CD4-positive, alpha-beta T cell treated with Interleukin-2 at 100 ng/mL for 4 hours (primary cell): ENCODE results near the gene SYT7.

Experiments used
- DNase-seq: peaks from one replicate; pipeline ENCODE4 v3.0.0-alpha.2; 2020; ENCODE audit warnings: low spot score

Gene SYT7

DNA sequence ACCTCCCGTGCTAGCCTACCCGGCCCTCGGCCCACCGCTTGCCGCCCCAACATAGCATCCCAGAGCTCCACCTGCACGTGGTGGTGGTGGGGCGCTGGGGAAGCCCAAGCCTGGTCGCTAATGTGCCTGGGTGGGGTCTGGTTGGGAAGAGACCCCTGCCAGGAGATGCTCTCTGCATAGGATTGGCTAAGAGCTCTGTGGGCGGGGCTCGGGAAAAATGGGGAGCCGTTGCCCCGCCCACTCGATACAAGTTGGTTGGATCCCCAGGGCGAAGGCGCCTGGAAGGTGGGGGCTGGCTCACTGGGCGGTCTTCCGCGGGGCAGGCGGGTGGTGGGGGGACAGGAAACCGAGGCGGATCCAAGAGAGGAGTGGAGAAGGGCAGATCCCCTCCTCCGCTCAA, 64.7 kb downstream of the SYT7 start:
- DNase-seq: no peak

DNA sequence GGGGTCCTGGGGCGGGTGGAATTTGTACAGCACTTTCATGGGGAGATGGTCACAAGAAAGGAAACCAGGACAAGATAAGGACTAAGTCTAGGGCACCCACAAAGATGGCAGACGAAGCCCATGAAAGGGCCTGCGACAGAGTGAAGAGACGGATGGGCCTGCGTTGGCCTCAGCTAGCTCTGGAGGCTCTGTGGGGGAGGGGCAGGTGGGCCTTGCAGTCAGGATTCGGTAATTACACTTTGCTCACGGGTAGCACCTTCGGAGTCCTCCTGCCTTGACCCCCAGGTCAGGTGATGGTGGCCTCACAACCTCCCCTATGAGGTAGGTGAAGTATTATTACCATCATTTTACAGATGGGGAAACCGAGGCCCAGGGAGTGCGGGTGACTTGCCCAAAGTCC, 65.2 kb downstream of the SYT7 start:
- no peak for DNase-seq

DNA sequence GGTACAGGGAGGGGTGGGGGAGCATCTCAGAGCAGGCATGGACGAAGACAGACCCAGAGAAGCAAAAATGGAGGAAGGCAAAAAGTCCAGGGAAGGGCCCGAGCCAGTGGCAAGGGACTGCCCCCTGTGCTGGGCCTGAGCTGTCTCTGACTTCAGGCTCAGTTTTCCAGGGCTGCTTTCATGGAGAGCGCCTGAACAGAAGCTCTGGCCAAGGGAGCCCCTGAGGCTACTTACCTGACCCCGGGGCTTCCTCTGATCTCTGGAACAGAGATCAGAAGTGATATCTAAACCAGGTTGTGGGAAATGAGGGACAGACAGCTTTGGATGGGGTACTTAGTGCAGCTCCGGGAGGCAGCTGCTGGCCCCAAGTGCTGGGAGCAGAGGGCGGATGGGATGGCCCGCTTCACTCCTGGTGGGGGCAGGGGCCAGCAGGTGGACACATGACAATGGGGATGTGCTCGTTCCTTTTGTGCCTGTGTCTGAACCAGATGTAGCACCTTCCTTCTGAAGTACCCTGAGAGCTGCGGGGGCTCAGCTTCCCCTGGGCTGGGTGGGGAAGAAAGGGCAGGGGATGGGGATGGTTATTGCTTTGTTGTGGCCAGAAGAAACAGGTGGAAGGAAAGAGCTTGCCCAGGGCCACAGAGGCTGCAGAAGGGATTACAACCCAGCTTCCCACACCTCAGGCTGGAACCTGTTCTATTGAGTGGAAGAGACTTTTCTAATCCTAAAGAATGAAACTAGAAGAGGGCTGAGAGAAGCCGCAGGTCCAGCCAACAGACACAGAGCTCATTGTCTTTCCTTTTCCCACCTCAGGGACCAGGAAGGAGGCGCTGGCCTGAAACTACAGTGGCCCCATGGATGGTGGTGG, 66.6 kb downstream of the SYT7 start:
- no peak for DNase-seq

- DNase-seq: no peak
Measured at GRCh38 chr11:61513143-61513765, 67.6 kb downstream of the SYT7 start.

DNA sequence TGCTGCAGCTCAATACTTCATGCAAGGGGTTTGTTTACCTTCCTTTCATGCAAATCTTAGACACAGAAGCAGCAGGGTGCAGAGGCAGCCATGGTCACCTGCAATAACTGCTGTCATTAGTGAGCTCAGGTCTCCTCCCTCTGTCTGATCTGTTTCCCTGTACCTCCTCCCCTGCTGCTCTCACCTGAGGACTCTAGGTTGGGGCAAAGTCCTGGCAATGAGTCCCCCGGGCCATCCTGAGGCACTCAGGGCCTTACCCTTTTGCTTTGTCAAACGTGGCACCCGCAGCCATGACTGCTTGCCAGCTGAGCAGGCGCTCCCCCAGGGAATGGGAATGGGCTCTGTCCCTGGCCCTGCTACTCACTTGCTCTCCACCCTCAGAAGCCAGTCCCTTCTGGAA, 68.4 kb downstream of the SYT7 start:
- no peak for DNase-seq

DNA sequence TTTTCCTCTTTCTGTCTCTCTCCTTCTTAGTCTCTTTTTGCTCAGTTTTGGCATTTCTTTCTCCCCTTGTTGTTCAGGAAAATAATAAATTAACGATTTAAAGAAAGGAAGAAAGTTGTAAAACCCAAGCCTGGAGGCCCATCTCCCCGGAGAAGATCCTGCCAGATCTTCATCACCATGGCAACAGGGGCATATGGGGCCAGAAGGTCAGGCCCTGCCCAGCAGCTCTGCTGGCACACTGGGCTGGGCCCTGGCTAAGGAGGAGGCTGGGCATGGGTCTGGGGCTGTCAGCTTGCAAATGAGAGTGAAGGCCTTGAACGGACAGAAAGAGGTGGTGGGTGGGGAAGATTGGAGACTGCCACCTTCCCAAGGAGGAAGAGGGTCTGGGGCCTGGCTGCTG, 69.5 kb downstream of the SYT7 start:
- DNase-seq: no peak

- no peak for DNase-seq
Measured at GRCh38 chr11:61510974-61511373, 69.9 kb downstream of the SYT7 start.

DNA sequence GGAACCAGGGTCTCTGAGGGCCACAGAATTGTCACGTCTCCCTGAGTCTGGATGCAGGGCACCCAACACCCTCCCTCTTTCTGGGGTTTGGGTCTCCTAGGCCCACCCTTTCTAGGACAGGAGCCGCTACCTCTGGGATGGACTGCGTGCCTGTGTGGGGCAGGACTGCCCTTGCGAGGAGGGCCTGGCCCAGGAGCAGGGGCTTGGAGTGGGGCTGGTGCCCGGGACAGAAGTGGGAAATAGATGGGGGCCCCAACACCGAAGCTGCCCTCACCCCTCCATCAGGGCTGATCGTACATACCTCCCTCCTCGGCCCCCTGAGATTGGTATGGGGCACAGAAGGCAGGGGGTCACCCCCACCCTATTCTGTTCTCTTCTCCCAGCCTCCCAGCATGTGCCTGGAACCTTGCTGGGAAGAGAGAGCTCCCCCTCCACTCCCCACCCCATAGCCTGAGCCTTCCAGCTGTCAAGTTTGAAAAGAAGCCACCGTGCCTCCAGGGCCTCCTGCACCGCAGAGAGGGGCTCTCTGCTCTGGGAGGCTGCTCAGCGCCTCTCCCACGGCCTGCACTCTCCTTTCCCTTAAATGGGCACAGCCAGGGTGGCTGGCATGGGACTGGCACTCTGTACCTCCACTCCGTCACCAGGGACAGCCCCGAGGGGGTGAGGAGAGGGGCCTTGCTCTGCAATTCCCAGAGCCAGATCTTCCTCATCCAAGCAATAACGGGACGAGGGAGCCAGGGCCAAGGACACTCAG, 70.5 kb downstream of the SYT7 start:
- DNase-seq: no peak

DNA sequence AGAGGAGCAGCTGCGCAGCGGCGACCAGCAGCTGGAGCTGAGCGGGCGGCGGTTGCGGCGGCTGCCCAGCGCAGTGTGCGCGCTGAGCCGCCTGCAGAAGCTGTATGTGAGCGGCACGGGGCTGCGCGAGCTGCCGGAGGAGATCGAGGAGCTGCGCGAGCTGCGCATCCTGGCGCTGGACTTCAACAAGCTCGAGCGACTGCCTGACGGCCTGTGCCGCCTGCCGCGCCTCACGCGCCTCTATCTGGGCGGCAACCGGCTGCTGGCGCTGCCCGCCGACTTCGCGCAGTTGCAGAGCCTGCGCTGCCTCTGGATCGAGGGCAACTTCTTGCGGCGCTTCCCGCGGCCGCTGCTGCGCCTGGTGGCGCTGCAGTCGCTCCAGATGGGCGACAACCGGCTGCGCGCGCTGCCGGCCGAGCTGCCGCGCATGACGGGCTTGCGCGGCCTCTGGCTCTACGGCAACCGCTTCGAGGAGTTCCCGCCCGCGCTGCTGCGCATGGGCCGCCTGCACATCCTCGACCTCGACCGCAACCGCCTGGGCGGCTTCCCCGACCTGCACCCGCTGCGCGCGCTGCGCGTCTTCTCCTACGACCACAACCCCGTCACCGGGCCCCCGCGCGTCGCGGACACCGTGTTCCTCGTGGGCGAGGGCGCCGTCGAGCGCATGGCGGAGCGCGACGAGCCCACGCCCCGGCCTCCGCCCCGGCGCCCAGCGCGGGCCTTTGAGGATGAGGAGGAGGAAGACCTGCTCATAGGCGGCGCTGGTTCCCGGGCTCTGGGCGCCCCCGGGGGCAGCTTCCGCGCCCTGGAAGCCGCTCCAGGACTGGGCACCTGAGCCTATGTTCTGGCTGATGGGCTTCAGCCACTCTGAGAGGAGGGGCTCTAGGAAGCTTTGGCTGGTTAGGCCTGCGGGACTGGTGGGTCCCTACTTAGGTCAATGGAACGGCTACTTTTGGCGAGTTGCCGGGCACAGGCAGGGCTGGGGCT, 71.5 kb downstream of the SYT7 start:
- peak; percentile 40 for DNase-seq

DNA sequence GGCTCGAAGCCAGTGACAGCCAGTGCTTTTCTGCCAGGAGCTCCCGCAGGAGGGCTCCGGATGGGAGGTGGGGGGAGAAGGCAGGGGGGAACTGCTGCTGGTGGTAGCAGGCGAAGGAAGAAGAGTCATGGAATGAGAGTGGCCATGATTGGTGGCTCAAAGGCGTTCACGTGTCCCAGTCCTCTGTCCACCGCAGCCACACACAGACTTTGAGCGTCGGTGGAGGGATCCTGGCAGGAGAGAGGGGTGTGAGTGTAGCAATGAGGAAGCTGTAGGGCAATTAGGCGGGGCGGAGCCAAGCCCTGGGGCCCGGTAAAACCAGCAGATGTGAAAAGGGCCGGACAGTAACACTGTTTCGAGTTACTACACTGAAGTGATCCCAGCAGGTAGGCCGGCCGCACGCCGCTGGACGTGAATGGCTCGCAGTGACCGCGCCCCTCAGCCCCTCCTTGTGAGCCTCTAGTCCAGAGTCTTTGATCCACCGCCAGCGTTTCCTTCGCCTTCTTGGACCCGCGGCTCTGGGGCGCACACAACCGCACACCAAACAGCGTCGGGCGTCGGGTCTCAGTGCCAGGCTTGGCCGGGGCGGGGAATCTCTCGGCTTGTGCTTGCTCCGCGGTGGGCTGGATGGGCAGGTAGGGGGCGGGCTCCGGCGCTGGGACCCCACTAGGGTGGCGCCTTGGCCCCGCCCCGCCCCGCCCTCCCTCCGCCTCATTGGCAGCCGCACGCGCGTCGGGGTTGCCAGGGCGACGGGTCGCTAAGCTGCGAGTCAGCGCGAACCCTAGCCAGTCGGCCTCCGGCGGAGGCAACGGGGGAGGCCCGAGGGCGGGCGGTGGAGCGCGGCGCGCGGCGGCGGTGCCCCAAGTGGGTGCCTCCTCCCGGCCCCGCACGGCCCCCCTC, 72.7 kb downstream of the SYT7 start, which contains the start of gene LRRC10B:
Gene LRRC10B, plus strand, starts transcription at position 788 of the 900 bp plus-strand sequence. CDS start 250 bp downstream, outside the sequence.
- no peak for DNase-seq

DNA sequence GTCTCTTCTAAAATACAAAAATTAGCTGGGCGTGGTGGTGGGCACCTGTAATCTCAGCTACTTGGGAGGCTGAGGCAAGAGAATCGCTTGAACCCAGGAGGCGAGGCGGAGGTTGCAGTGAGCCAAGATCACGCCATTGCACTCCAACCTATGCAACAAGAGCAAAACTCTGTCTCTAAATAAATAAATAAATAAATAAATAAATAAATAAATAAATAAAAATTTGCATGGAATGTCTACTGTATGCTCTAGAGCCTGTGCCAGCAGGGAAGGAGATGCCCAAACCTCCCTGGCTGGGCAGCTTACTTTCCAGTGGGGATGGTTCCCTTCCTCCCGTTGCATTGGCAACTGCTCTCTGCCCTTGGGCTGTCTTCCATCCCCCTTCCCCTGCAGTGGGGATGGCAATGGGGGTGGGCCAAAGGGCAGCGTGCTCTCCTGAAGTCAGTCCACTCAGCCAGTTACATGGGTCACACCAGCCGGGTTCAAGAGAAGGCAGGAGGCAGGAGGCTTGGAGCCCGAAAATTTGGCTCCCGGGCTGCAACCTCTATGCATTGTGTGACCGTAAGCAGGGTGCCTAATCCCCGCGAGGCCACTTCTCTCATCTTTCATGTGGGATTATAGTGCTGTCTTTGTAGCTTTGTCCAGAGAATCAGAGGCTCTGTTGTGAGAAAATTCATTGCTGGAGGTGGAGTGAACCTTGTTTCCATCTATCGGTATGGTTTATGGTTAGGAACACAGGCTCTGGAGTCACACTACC, 73.7 kb downstream of the SYT7 start:
- DNase-seq: no peak

DNA sequence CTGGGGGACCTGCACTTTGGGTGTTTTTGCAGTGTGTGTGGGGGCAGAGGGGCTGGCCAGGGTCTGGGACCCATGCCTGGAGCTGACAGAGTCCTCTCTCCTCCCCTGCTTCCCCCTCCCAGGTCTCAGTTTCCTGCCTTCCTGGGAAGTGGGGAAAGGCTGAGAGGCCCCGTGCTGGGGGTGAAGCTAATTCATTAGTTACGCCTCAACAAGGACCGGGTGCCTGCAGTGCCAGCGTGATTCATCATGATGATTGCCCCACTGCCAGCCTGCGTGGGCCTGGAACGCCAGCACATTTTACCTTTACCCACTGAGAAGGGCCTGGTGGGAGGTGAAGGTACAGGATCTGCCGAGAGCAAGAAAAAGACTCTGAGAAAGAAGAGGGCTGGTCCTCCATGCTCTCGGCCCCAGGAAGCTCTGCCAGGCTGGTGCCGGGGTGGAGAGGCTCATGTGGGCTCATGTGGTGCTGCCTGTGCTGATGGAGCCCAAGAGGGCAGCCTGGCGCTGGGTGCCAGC, 75.2 kb downstream of the SYT7 start:
- DNase-seq: no peak

GRCh38 chr11:61505106-61505505, 75.8 kb downstream of the SYT7 start:
- DNase-seq: no peak

DNA sequence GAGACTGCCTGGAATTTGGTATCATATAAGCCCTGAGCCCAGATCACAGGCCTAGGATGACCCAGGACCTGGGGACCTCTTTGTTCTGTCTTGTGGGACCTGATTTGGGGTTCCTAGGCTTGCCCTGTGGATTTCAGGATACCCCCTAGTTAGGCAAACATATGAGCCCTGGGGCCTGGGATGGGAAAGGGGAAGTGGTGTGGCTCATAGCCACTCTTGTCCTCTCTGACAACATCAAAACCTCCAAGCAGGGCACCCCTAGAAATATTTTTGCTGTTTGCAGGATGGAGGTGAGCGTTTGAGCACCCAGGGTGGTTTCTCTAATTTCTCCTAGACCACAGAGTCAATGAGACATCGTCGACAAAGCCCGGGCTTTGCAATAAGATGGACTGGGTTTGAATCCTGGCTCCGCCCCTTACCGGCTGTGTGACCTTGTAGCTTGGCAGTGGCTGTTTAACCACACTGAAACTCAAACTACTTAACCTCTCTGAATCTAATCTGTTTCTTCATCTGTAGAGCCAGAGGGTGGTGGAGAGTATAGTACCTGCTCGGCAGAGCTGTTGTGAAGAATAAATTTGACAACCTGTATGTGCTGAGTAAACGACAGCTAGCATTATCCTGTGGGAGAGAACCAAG, 77.6 kb downstream of the SYT7 start:
- DNase-seq: no peak

DNA sequence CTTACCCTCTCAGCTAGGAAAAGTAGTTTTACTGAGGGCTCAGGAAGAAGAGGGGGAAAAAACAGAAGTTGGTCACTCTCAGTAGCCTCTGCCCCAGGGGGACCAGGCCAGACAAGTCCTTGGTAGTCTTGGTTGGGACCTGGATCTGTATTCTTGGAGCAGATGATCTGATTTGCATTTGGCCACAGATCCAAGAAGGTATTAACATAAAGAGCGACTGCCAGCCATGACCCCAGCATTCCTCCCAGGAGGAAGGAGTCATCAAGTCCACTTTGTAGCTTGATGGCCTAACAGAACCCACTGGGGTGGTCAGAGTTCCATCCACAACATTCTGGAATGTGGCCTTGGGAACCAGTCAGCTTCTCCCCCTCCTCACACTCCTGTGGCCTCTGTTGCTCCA, 78.4 kb downstream of the SYT7 start:
- no peak for DNase-seq

- DNase-seq: no peak
Measured at GRCh38 chr11:61499816-61500491, 80.9 kb downstream of the SYT7 start.

GRCh38 chr11:61498767-61499341, 82.0 kb downstream of the SYT7 start:
- DNase-seq: no peak

GRCh38 chr11:61497876-61498275, 83.0 kb downstream of the SYT7 start:
- no peak for DNase-seq
